NK-92 (cell line): ENCODE measurements around the gene HK1.
"Not testable (repeated sequence)": the region's sequence is repeated elsewhere in the genome, so short reads cannot be mapped to it uniquely, and the experiment has no call there.

ENCODE experiments used
- DNase-seq: peaks from one replicate; lab custom pipeline; 2025; ENCODE audit not compliant: unreplicated experiment; lab: John Stamatoyannopoulos, UW

The HK1 gene

DNA sequence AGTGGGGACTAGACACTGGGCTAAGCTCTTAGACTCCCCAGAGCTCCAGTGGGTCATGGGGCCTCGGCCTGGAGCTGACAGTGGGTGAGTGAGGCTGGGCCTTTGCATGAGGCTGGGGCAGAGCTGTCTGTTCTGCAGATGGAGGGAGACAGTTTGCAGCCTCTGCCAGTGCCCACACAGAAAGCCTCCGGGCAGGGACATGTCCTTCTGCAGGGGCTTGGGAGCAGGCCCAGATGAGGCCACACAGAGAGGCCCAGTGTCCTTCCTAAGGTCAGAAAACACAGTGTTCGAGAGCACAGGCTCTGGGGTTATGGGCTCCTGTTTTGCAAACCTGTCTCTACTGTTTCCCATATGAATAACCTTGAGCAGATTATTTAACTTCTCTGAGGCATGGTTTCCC lies 25.1 kb upstream of the HK1 start:
- DNase-seq, result no peak

DNA sequence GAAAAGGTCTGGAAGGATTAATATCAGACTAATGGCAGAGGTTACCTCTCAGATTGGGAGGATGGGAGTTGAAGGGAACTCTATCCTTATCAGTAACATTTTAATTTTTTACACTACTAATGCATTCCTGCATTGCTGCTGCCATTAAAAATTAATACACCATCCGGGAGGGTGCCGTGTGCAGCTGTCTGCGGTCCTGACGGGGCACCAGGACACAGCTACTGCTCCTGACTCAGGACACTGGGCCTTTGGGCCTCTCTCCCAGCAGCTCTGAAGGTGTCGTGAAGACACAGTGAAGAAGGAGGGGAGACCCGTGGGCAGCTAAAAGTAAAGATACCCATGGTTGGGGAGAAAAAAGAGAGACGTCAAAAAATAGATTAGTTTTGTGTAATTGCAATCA lies 23.4 kb upstream of the HK1 start:
- DNase-seq, result no peak

DNA sequence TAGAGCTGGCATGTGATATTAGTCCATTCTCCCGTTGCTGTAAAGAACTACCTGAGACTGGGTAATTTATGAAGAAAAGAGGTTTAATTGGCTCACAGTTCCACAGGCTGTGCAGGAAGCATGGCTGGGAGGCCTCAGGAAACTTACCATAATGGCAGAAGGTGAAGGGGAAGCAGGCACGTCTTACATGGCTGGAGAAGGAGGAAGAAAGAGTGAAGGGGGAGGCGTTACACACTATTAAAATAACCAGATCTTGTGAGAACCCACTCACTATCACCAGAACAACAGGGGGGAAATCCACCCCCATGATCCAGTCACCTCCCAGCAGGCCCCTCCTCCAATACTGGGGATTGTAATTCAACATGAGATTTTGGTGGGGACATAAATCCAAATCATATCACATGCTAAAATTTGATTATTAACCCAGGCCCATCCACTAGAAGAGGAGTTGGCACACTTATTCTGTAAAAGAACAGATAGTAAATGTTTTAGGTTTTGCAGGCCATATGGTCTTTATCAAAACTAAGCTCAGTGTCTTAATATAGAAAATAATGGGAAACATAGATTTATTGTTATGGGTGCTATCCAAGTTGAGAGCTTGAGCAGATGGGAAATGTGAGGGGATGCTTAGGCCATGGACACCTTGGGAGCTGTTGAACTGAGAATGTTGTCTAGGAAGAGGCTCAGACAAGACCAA lies 18.6 kb upstream of the HK1 start:
- no peak for DNase-seq

DNA sequence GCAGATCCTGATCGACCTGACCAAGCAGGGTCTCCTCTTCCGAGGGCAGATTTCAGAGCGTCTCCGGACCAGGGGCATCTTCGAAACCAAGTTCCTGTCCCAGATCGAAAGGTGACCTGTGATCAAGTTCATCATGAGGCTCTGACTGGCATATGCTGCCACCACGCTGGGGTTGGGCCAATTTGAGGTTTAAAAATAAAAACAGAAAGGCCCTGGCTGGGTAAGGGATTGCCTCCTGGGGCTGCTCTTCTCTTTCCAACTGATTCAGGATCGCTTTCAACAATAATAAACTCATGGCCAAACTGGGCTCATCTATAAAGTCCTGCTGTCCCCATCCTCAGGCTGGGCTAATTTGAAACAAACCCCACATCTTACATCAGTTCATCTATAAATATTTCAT lies 17.1 kb upstream of the HK1 start:
- no peak for DNase-seq

DNA sequence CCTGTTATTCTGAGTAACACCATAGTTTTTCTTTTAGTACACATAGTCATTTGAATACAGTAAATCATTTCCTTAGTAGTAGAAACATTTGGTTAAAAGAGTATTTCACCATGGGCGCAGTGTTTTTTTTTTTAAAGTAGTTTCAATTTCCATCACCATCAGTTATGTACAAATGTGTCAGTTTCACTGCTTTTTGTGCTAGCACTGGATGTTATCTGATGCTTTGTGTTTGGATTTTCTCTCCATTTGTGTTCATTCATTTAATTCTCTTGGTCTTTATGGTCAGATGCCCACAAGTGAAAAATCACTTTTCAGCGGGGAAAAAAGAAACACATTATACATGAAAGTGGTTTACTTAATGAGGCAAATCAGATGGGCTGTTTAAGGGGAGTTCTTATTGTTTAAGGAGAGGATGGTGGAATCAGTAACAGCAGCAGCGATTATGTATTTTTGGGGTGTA lies 16.0 kb upstream of the HK1 start:
- no peak for DNase-seq

DNA sequence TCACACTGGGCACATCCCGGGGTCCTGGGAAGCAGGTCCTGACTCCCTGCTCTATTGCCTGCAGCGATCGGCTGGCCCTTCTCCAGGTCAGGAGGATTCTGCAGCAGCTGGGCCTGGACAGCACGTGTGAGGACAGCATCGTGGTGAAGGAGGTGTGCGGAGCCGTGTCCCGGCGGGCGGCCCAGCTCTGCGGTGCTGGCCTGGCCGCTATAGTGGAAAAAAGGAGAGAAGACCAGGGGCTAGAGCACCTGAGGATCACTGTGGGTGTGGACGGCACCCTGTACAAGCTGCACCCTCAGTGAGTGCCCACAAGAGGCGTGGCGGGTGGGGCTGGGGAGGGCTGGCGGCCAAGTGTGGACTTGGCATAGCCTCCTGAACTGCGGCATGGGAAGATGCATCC lies 12.8 kb upstream of the HK1 start:
- DNase-seq, result no peak

DNA sequence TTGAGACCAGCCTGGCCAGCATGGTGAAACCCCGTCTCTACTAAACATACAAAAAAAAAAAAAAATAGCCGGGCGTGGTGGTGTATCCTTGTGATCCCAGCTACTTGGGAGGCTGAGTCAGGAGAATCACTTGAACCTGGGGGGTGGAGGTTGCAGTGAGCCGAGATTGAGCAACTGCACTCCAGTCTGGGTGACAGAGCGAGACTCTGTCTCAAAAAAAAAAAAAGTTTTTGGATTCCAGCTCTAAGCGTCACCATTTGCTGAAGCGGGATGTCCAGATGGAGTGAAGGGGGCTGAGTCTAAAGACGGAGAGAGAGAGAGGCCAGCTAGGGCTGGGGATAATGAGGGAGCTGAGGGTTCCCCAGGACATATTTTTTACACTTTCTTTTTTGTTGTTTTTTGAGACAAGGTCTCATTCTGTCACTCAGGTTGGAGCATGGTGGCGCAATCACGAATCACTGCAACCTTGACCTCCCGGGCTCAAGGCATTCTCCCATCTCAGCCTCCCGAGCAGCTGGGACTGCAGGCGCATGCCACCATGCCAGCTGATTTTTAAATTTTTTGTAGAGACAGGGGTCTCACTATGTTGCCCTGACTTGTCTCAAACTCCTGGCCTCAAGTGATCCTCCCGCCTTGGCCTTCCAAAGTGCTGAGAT lies 9.4 kb upstream of the HK1 start:
- no peak for DNase-seq

DNA sequence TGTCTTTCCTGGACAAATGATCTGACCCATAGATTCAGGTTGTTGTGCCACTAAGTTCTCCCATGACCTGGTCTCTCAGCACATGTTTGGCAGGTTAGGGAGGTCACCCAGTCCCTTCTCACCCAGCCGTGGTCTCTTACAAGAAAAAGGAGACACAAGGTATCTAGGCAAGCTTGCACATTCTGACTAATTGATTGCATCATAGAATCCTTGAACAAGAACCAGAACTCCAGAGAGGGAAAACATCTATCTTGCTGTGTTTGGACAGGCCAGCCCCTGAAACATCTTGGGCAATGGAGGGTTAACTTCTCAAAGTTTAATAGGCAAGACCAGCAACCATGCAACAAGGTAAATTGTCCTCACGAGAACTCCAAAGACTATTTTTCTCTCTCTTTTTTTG lies 8.5 kb upstream of the HK1 start:
- DNase-seq, result no peak

DNA sequence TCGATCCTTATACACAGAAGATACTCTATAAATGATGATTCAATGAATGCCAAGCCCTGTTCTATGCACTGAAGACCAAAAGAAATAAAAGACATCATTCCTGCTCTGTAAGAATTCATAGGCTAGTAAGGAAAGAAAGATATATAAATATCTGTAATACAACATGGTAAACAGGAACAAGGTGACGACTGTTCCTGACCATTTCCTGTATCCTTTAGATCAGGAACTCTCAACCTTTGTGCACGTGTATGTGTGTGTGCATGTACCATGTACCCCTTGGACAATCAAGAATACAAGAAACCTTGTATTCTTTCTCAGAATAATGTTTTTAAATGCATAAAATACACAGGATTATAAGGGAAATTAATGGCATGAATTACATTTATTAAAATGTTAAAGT lies 7.3 kb upstream of the HK1 start:
- DNase-seq, result no peak

DNA sequence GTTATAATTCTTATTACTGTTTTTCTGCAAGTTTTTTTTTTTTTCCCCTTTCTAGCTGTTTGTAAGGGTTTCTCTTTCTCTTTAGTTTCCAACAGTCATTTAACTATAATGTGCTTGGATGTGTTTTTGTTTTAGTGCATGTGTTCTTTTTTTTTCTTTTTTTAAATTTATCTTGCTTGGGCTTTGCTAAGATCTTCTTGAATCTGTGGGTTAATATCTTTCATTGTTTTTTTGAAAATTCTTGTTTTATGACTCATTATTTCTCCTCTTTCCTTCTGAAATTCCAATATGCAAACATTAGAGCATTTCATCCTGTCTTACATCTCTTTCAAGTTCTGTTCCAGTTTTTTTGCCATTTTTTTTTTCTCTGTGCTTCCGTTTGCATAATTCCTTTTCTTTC lies 5.7 kb upstream of the HK1 start:
- no peak for DNase-seq

DNA sequence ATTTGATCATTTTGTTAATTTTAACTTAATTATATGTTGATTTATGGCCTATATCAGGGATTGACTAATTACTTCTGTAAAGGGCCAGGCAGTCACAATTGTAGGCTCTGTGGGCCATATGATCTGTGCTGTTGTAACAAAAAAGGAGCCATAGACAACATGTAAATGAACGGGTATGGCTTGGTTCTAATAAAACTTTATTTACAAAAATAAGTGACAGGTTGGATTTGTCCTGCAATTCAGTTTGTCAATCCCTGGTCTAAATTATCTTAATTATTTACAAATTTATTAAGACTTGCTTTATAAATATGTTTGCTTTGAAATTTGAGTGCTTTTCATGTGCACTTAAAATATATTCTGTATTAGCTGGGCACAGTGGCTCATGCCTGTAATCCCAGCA lies 2.9 kb upstream of the HK1 start:
- no peak for DNase-seq

DNA sequence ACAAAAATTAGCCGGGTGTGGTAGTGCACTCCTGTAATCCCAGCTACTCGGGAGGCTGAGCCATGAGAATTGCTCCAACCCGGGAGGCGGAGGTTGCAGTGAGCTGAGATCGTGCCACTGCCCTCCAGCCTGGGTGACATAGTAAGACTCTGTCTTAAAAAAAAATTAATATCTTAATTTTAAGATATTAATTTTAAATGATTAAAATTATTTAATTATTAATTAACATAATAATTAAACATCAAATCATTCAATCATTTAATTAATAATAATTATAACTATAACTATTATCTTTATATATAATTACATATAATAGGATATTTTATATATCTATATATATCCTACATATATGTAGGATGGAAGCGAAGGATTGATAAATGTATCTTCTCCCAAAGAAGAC lies 1.8 kb upstream of the HK1 start:
- DNase-seq, result no peak

DNA sequence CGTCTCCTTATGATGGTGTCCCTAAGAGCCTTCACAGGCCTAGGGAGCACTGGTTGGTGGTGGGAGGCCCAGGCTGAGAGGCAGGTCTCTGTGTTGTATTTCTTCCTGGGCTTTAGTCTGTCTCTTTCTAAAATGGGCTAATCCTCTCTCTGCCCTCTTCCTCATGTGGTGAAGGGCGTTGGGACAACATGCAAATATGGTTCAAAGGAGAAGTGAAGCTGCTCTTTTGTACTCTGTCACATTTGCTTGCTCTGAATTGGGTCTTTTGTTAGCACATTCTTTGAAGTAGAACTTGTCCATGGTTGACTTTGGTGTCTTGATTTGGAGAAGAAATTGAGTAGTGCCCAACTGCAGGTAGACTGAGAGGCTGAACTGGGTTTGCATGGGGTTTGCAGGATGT lies 814 bp downstream of the HK1 start:
- no peak for DNase-seq

DNA sequence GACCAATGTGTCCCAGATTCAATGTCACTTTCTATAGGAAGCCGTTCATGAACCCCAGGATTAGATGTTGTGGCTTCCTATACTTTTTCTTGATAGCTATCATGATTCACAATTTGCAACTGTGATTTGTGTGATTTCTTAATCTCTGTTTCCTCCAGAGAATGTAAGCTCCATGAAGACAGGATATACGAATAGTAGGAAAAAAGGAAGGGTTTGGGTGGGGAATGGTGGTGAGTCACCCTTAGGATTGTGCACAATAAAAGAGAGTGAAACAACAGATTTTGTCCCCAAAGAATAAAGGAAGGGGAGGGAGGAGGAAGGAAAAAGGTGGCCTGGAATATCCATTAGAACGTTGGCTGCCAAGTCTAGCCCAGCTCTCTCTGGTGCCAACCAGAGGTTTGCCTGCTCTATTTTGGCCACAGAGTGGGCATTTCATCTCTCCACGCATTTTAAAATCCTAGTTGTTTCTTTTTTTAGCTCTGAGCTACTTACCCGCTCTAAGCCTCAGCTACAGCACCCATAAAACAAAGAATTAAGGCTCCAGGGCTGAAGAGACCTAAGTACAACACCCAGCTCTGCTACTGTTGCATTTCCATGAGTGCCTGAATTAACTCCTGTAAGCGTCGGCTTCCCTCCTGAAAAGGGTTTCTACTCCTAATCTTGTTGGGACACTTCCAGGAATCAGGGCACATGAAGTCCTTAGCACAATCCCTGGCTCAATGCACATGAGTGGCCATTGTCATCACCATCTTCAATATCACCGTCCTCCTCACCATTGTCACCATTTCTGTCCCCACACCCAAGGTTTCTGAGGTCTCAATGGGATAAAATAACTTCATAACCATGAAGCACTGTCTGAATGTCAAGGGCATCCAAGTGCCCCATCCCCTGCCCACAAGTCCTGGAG lies 3.5 kb downstream of the HK1 start:
- no peak for DNase-seq

DNA sequence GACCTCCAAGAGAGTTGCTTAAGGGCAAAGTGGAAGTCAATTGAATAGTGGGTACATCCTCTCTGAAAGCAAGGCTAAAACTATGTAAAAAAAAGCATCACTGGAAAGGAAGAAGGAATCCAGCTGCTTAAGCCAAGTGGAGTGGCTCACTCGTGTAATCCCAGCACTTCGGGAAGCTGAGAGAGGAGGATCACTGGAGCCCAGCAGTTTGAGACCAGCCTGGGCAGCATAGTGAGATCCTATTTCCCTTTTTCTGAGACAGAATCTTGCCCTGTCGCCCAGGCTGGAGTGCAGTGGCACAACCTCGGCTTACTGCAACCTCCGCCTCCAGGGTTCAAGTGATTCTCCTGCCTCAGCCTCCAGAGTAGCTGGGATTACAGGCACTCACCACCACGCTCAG lies 6.1 kb downstream of the HK1 start:
- not testable (repeated sequence) for DNase-seq

DNA sequence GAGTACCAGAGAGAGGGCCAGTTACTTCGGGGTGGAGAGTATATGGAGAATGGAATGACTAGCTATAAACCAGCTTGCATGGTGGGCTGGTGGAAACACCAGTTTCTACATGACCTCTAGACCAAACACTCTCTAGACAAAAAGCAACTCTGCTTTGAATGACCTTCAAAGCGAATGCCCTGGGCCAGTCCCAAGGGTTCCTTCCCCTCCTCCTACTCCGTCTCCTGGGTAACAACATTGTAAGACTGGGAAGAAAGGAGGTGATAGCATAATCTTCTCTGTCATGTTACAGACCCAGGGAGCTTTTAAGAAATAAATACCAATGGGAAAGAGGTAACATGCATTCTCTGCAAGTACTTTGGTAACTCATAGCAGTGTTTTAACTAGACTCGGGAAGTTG lies 7.4 kb downstream of the HK1 start:
- DNase-seq, result no peak

DNA sequence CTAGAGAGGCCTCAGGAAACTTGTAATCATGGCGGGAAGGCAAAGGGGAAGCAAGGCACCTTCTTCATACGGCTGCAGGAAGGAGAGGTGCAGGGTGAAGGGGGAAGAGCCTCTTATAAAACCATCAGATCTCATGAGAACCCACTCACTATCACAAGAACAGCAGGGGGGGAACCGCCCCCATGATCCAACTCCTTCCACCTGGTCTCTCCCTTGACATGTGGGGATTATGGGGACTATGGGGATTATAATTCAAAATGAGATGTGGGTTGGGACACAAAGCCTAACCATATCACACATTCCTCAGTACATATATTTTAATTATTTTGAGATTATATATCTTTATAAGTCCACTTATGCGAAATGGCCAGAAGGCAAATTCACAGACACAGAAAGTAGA lies 8.9 kb downstream of the HK1 start:
- no peak for DNase-seq

DNA sequence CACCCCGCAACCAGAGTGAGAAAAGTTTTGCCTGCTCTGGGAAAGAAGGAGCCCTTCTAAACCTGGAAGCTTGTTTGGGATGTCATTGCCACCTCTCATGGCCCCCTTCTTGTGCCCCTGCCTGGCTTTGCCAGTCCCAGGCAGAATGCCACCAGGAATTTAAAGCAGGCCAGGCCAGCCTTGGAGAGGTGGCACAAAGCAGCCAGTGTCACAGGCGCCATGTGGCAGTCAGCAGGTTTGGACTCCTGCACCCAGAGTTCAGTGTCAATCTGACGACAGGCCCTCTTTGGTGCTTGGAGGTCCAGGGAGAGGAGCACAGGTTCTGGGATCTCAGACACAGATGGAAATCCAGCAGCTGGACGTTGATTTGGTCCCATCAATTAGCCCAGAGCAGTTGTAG lies 12.7 kb downstream of the HK1 start:
- no peak for DNase-seq

DNA sequence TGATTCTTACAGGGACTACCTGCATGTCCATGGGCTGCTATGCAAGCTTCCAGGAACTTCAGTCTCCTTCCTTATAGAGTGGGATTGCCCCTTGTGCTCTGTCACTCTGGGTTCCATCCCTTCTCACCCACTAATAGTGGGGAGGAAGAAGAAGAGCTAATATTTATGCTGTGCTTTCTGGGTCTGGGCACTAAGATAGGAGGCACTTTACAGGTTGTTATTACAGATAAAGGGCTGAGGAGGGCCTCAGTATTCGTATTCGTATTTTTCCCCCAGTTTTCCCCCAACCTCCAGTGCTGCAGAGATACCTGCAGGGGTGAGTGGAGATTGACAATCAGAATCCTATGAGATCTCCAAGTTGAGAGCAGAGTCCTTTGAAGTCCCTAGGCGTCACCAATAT lies 14.2 kb downstream of the HK1 start:
- DNase-seq, result no peak

DNA sequence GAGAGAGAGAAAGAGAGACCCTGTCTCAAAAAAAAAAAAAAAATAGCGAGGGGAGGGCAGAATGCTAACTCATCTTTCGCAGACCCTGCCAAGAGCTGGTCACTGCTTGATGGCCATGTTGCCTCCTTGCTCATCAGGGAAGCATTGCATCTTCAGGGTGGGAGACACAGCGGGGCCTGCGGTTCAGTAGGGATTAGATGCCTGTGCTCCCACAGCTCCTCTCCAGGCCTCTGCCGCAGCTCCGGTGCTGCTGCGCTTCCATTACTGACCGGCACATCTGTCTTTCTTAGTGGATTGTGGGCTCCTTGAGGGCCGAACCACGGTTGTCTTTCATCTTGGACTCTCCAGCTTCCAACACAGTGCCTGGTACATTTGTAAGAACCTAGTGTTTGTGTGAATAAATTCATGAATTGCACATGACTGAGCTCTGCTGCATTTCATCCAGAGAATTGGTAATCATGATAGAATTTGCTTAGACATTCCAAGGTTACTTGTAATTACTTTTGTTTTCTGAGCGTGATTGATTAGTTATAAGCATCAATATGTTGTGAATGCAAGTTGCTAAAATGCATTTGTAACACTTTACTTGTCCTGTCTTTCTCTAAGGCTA lies 16.8 kb downstream of the HK1 start:
- DNase-seq, result no peak

DNA sequence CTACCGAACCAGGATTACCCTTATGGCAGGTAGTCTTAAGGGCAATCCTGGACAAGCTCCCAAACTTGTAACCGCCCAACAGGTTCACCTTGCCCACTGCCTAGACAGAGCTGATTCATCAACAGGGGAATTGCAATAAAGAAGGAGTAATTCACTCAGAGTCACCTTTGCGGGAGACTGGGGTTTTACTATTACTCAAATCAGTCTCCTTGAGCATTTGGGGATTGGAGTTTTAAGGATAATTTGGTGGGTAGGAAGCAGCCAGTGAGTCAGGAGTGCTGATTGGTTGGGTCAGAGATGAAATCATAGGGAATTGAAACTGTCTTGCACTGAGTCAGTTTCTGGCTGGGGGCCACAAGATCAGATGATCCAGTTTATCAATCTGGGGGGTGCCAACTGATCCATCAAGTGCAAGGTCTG lies 25.3 kb downstream of the HK1 start:
- no peak for DNase-seq

DNA sequence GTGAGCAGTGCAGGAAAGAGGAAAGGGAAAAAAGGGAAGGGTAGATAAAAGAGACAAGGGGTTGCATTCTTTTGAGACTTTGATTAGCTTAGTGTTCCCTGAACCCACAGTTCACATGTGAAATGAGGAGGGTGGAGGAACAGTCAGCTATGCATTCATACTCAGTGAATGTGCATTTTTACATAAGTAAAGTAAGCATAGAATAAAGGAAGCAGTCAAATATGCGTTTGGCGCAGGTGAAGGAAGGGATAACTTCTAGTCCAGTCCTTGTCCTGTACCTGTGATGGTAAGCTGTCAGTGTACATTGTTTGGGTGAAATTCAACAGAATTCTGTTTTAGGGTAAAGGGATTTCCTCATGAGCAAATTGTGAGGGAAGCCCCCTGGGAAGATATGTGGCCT lies 28.1 kb downstream of the HK1 start:
- DNase-seq, result no peak
